ENCODE measurements around the gene C8G. TPM values are rescaled to one million over a fixed set of nuclear protein-coding genes. Genes with fewer than 3 reads are reported as not detected.

Gene C8G
- total and polyA plus RNA-seq, 2 experiments from 2014 or later, result 4.4 to 10.8 TPM

- TF ChIP-seq CTCF (IDR thresholded peaks at IDR 0.05; ENCODE audit: low read depth, low read length), result no peak
- H3K4me3 ChIP-seq, result no peak overlapping the region
- no peak overlapping the region for H3K27ac ChIP-seq
- no peak for DNase-seq (ENCODE audit: low read depth in 1 of 2, low spot score in 1 of 2)
- H3K9me3 ChIP-seq (ENCODE audit: low read depth), result no peaks in the 10 kb centered on the region
- H3K36me3 ChIP-seq, result peaks cover 26% of the 10 kb centered on the region
- no peaks in the 10 kb centered on the region for H3K4me1 ChIP-seq (ENCODE audit: low read depth)
- H3K27me3 ChIP-seq, result no peaks in the 10 kb centered on the region
Measured at GRCh38 chr9:136939996-136940525, 5.0 kb upstream of the C8G start.

GRCh38 chr9:136940526-136941230, 4.4 kb upstream of the C8G start:
- H3K27ac ChIP-seq, result no peak overlapping the region
- no peak for DNase-seq (ENCODE audit: low read depth in 1 of 2, low spot score in 1 of 2)
- H3K4me3 ChIP-seq, result no peak overlapping the region
- TF ChIP-seq CTCF (IDR thresholded peaks at IDR 0.05; ENCODE audit: low read depth, low read length), result no peak
- no peaks in the 10 kb centered on the region for H3K4me1 ChIP-seq (ENCODE audit: low read depth)
- peaks cover 26% of the 10 kb centered on the region for H3K36me3 ChIP-seq
- H3K27me3 ChIP-seq, result no peaks in the 10 kb centered on the region
- H3K9me3 ChIP-seq (ENCODE audit: low read depth), result no peaks in the 10 kb centered on the region

- no peaks in the 10 kb centered on the region for H3K27me3 ChIP-seq
- H3K4me1 ChIP-seq (ENCODE audit: low read depth), result no peaks in the 10 kb centered on the region
- no peak for TF ChIP-seq CTCF (IDR thresholded peaks at IDR 0.05; ENCODE audit: low read depth, low read length)
- no peak for DNase-seq (ENCODE audit: low read depth in 1 of 2, low spot score in 1 of 2)
- H3K36me3 ChIP-seq, result peaks cover 26% of the 10 kb centered on the region
- H3K9me3 ChIP-seq (ENCODE audit: low read depth), result no peaks in the 10 kb centered on the region
- H3K27ac ChIP-seq, result no peak overlapping the region
- H3K4me3 ChIP-seq, result no peak overlapping the region
Measured at GRCh38 chr9:136941231-136942111, 3.6 kb upstream of the C8G start.

GRCh38 chr9:136942112-136942880, 2.7 kb upstream of the C8G start:
- H3K4me3 ChIP-seq, result no peak overlapping the region
- H3K27ac ChIP-seq, result no peak overlapping the region
- no peak for TF ChIP-seq CTCF (IDR thresholded peaks at IDR 0.05; ENCODE audit: low read depth, low read length)
- no peaks in the 10 kb centered on the region for H3K4me1 ChIP-seq (ENCODE audit: low read depth)
- no peaks in the 10 kb centered on the region for H3K9me3 ChIP-seq (ENCODE audit: low read depth)
- H3K36me3 ChIP-seq, result peaks cover 26% of the 10 kb centered on the region
- H3K27me3 ChIP-seq, result no peaks in the 10 kb centered on the region
- DNase-seq (ENCODE audit: low read depth in 1 of 2, low spot score in 1 of 2), result no peak

- no peak overlapping the region for H3K4me3 ChIP-seq
- H3K27me3 ChIP-seq, result no peaks in the 10 kb centered on the region
- no peaks in the 10 kb centered on the region for H3K4me1 ChIP-seq (ENCODE audit: low read depth)
- DNase-seq (ENCODE audit: low read depth in 1 of 2, low spot score in 1 of 2), result no peak
- H3K9me3 ChIP-seq (ENCODE audit: low read depth), result no peaks in the 10 kb centered on the region
- H3K27ac ChIP-seq, result no peak overlapping the region
- H3K36me3 ChIP-seq, result peaks cover 26% of the 10 kb centered on the region
- TF ChIP-seq CTCF (IDR thresholded peaks at IDR 0.05; ENCODE audit: low read depth, low read length), result no peak
Measured at GRCh38 chr9:136942881-136943230, 2.2 kb upstream of the C8G start.
